HG02610 (cell line): ENCODE results near the gene MAGI1.

Experiments used
- ATAC-seq: cut with Tn5 transposase; IDR thresholded peaks from one replicate; pipeline ENCODE4 v1.9.1; 2021; ENCODE audit warnings: mild to moderate bottlenecking, moderate library complexity; ENCODE audit not compliant: unreplicated experiment

MAGI1 gene

GRCh38 chr3:66015841-66016240, 22.9 kb downstream of the MAGI1 start:
- ATAC-seq = no peak

GRCh38 chr3:66014651-66015050, 24.1 kb downstream of the MAGI1 start:
- ATAC-seq = no peak

- no peak for ATAC-seq
Observed at GRCh38 chr3:66014056-66014455, 24.7 kb downstream of the MAGI1 start.

GRCh38 chr3:66012711-66013110, 26.0 kb downstream of the MAGI1 start:
- no peak for ATAC-seq

- no peak for ATAC-seq
Observed at GRCh38 chr3:66010739-66011655, 27.7 kb downstream of the MAGI1 start.

- no peak for ATAC-seq
Observed at GRCh38 chr3:66010348-66010738, 28.4 kb downstream of the MAGI1 start.

- no peak for ATAC-seq
Observed at GRCh38 chr3:66004244-66004643, 34.5 kb downstream of the MAGI1 start.

- ATAC-seq = no peak
Observed at GRCh38 chr3:66001626-66002025, 37.1 kb downstream of the MAGI1 start.

- ATAC-seq = no peak
Observed at GRCh38 chr3:66000506-66000905, 38.2 kb downstream of the MAGI1 start.

GRCh38 chr3:65999606-66000005, 39.1 kb downstream of the MAGI1 start:
- ATAC-seq = no peak

- ATAC-seq = no peak
Observed at GRCh38 chr3:65996589-65996988, 42.1 kb downstream of the MAGI1 start.

GRCh38 chr3:65995515-65995914, 43.2 kb downstream of the MAGI1 start:
- ATAC-seq = no peak

- no peak for ATAC-seq
Observed at GRCh38 chr3:65995030-65995429, 43.7 kb downstream of the MAGI1 start.

- no peak for ATAC-seq
Observed at GRCh38 chr3:65993134-65993900, 45.4 kb downstream of the MAGI1 start.

- ATAC-seq = no peak
Observed at GRCh38 chr3:65992106-65992505, 46.6 kb downstream of the MAGI1 start.

GRCh38 chr3:65988411-65989180, 50.1 kb downstream of the MAGI1 start:
- no peak for ATAC-seq

GRCh38 chr3:65986285-65986684, 52.4 kb downstream of the MAGI1 start:
- no peak for ATAC-seq

- no peak for ATAC-seq
Observed at GRCh38 chr3:65984975-65985374, 53.7 kb downstream of the MAGI1 start.

GRCh38 chr3:65983100-65983499, 55.6 kb downstream of the MAGI1 start:
- no peak for ATAC-seq

- no peak for ATAC-seq
Observed at GRCh38 chr3:65979731-65980130, 59.0 kb downstream of the MAGI1 start.

GRCh38 chr3:65979162-65979561, 59.6 kb downstream of the MAGI1 start:
- ATAC-seq = no peak
